Activated B cell treated with CpG ODN at 0.5 μM for 24 hours (primary cell): ENCODE results near the gene LRRC74B. TPM values are rescaled to one million over a fixed set of nuclear protein-coding genes. Genes with fewer than 3 reads are reported as not detected.
A peak's percentile ranks its signal among the peaks of the same experiment; 100 is the strongest.

Experiments
- ATAC-seq: fragments of 200-7000 bp; cut with Tn5 transposase; one replicate; pipeline ENCODE4 v1.10.0; 2021; ENCODE audit warnings: low read depth, mild to moderate bottlenecking, moderate library complexity
- CTCF ChIA-PET: fragments of 350-600 bp; sonication (Branson Sonifier 250); formaldehyde crosslinking; loops from one replicate; lab custom pipeline; 2021; ENCODE audit warnings: antibody characterized with exemption; lab: Charles Lee
- POLR2A ChIA-PET: fragments of 350-600 bp; sonication (Branson Sonifier 250); formaldehyde crosslinking; loops from one replicate; lab custom pipeline; 2021; ENCODE audit warnings: antibody characterized with exemption; lab: Charles Lee
- DNase-seq: peaks from one replicate; pipeline ENCODE4 v3.0.0; 2022
- H3K27ac Mint-ChIP-seq: one replicate; pipeline ENCODE4 v1.8.0; 2020; ENCODE audit warnings: mixed read lengths
- H3K27me3 Mint-ChIP-seq: one replicate; pipeline ENCODE4 v1.8.0; 2021; ENCODE audit warnings: mixed read lengths
- H3K36me3 Mint-ChIP-seq: one replicate; pipeline ENCODE4 v1.8.0; 2021; ENCODE audit warnings: low read depth, mixed read lengths
- H3K4me1 Mint-ChIP-seq: one replicate; pipeline ENCODE4 v1.8.0; 2021; ENCODE audit warnings: mixed read lengths
- H3K4me3 Mint-ChIP-seq: one replicate; pipeline ENCODE4 v1.8.0; 2020; ENCODE audit warnings: mild to moderate bottlenecking, mixed read lengths
- H3K9me3 Mint-ChIP-seq: one replicate; pipeline ENCODE4 v1.8.0; 2020; ENCODE audit warnings: mixed read lengths
- CTCF ChIP-seq: fragments of 200-600 bp; IDR thresholded peaks from one replicate; pipeline ENCODE4 v1.8.0; 2022; ENCODE audit warnings: antibody characterized with exemption, mild to moderate bottlenecking
- intact Hi-C: fragments of 100-400 bp; cut with micrococcal nuclease; formaldehyde crosslinking; loops from one replicate; pipeline ENCODE4 v1.15.1; 2024
- total RNA-seq: library from RNA; stranded (reverse); gene quantifications from 2 replicates; pipeline ENCODE4 v1.2.3, GENCODE V29; 2022

Gene LRRC74B
- total RNA-seq, 1 donor from 2014 or later, result not detected

DNA sequence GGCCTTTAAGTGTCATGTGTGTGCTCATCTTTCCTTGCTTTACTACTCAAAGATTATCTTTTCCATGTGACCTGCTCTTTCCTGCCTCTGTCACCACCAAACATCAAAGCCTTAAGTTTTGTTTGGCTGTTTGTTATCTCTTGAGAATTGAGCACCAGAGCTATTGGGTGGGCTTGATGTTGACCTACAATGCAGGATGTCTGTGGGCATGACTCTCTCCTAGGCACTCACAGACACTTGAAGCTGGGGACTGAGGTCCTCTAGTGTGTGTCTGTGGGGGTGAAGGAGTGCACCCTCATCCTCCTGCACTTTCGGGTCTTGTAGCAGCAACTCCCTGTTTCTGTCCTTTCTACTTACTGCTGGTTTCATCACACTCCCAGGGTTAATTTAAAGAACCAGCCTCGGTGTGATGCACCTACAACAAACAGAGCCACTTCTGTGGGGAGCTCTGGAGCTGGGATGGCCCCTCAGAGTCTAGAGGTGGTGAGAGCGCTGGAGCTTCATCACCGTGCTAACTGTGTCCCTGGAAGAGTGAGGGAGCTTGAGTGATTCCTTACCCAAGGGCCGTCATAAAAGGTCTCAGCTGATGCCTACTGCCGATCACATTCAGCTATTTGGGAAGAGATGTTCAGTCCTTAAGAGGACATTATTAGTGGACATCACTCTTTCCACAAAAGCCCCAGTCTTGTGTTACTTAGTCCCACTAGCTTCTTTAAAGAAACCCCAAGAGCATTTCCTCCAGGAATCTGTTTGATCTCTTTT is 56.3 kb downstream of the LRRC74B start:
- CTCF ChIA-PET, result interaction anchor here (0.7 to 1.3 kb wide), 4 partner anchors 12 to 159 kb away, joined by 3 read pairs; no protein-coding TSS in a partner anchor
- H3K4me3 Mint-ChIP-seq, result no peak overlapping the region
- H3K9me3 Mint-ChIP-seq, result no peaks in the 10 kb centered on the region
- H3K27me3 Mint-ChIP-seq, result peaks cover 47% of the 10 kb centered on the region
- no peak for DNase-seq
- intact Hi-C loops, result no loop called here
- peaks cover 6% of the 10 kb centered on the region for H3K4me1 Mint-ChIP-seq
- no peak for TF ChIP-seq CTCF
- no peak overlapping the region for H3K27ac Mint-ChIP-seq
- POLR2A ChIA-PET, result interaction anchor here (0.6 to 0.7 kb wide), 2 partner anchors 757 to 1210 kb away, joined by 6 to 7 read pairs; no protein-coding TSS in a partner anchor
- no peaks in the 10 kb centered on the region for H3K36me3 Mint-ChIP-seq
- no peak for ATAC-seq

DNA sequence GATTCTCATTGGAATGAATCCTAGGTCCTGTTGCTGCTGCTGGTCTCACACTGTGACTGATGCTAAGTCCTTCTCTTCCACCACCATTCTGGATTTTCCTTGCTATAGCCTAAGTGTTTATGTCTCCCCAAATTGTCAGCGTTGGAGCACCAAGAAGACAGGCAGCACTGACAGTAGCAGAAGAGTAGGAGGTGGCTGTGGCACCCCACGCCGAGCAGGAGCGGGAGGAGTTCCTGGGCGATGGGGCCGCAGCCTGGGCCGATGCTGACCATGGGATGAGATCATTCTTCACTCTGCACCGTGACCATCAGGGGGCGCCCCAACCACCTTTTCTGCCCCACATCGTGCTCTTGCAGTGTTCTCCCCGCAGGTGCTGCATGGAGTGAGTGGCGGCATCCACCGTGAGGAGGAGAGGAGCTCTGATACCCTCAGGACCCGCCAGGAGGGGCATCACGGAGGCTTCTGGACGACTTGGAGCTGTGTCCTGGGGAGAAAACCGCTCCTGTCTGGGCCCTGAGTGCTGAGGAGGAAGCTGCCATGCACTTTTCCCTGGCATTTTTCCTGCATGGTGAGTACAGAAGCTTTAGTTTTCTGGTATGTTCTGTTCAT is 57.0 kb downstream of the LRRC74B start:
- H3K27ac Mint-ChIP-seq, result no peak overlapping the region
- POLR2A ChIA-PET, result interaction anchor here (0.6 kb wide), 1 partner anchor 757 kb away, joined by 7 read pairs; no protein-coding TSS in a partner anchor
- H3K27me3 Mint-ChIP-seq, result peaks cover 49% of the 10 kb centered on the region
- peak; percentile 79 for ATAC-seq
- CTCF ChIA-PET, result interaction anchor here (1.0 to 1.3 kb wide), 2 partner anchors 13 to 22 kb away, joined by 3 read pairs; no protein-coding TSS in a partner anchor
- peak overlapping the region; percentile 15 for H3K4me3 Mint-ChIP-seq
- intact Hi-C loops, result no loop called here
- DNase-seq, result peak; percentile 62
- H3K36me3 Mint-ChIP-seq, result no peaks in the 10 kb centered on the region
- peaks cover 6% of the 10 kb centered on the region for H3K4me1 Mint-ChIP-seq
- no peaks in the 10 kb centered on the region for H3K9me3 Mint-ChIP-seq
- no peak for TF ChIP-seq CTCF

- CTCF ChIA-PET, result interaction anchor here (1.3 kb wide), 1 partner anchor 23 kb away, joined by 3 read pairs; no protein-coding TSS in a partner anchor
- H3K27me3 Mint-ChIP-seq, result peaks cover 47% of the 10 kb centered on the region
- intact Hi-C loops, result no loop called here
- no peak overlapping the region for H3K27ac Mint-ChIP-seq
- H3K4me1 Mint-ChIP-seq, result peaks cover 6% of the 10 kb centered on the region
- no peak for DNase-seq
- no peaks in the 10 kb centered on the region for H3K9me3 Mint-ChIP-seq
- TF ChIP-seq CTCF, result no peak
- no peaks in the 10 kb centered on the region for H3K36me3 Mint-ChIP-seq
- no peak for ATAC-seq
- H3K4me3 Mint-ChIP-seq, result no peak overlapping the region
- POLR2A ChIA-PET, result no interaction called here
Measured at GRCh38 chr22:21103633-21104032, 57.9 kb downstream of the LRRC74B start.

GRCh38 chr22:21104126-21104691 is 58.5 kb downstream of the LRRC74B start:
- Mint-ChIP-seq H3K27ac (no peak overlapping the region), H3K27me3 (peaks cover 47% of the 10 kb centered on the region), H3K36me3 (no peaks in the 10 kb centered on the region), H3K4me3 (no peak overlapping the region), H3K4me1 (peaks cover 6% of the 10 kb centered on the region), H3K9me3 (no peaks in the 10 kb centered on the region)
- DNase-seq, result no peak
- CTCF ChIA-PET, result no interaction called here
- intact Hi-C loops, result no loop called here
- no peak for TF ChIP-seq CTCF
- POLR2A ChIA-PET, result no interaction called here
- ATAC-seq, result no peak

DNA sequence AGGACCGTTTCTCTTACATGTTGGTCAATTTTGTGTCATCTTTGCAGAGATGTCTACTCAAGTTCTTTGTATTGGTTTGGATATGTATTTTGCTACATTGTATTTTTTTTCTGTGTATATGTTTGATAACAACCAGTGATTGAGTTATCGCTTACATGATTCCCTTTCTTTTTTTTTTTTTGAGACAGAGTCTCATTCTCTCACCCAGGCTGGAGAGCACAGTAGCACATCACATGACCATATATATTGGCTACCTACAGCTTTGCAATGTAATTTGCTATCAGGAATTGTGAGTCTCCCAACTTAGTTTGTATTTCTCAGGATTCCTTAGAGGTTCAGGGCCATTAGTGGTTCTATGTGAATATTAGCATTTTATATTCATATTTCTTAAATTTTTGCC is 59.5 kb downstream of the LRRC74B start:
- CTCF ChIA-PET, result no interaction called here

More for the DNA sequence above, 59.5 kb downstream of the LRRC74B start:
- H3K27me3 Mint-ChIP-seq, result peaks cover 41% of the 10 kb centered on the region
- DNase-seq (no peak), ATAC-seq (no peak)
- intact Hi-C loops, result no loop called here
- POLR2A ChIA-PET, result no interaction called here
- peaks cover 6% of the 10 kb centered on the region for H3K4me1 Mint-ChIP-seq
- TF ChIP-seq CTCF, result no peak
- no peak overlapping the region for H3K27ac Mint-ChIP-seq
- H3K4me3 Mint-ChIP-seq, result no peak overlapping the region
- no peaks in the 10 kb centered on the region for H3K9me3 Mint-ChIP-seq
- no peaks in the 10 kb centered on the region for H3K36me3 Mint-ChIP-seq
